NT2/D1 (cell line): ENCODE measurements around the gene ADGRA3.

ENCODE experiments used
- YY1 ChIP-seq: IDR thresholded peaks from 2 replicates; pipeline ENCODE4 v1.6.1; 2011; ENCODE audit not compliant: insufficient read length, insufficient read depth
- ZNF274 ChIP-seq: IDR thresholded peaks from 2 replicates; pipeline ENCODE4 v1.6.1; 2011; ENCODE audit warnings: mild to moderate bottlenecking, low read depth, low read length

DNA sequence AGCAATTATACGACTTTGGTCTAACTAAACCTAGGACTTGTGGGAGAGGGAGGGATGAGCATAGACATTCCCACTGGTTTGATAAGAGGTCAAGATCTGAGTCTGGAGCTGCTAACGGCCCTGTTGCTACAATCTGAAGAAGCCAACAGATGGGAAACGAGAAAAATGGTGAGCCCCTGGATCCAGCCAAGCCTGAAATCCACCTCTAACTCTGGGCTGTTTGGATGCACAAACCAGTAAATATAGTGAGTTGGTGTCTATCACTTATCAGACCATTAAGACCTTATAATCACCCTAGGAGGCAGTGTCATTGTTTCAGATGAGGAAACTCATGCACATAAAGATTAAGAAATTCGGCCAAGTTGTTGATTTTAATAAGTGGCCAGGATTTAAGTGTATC, 50.5 kb downstream of the ADGRA3 start:
- TF ChIP-seq ZNF274 (no peak), YY1 (no peak)
